ENCODE results near the gene MEIKIN.

- no peak for TF ChIP-seq GATA2 (IDR thresholded peaks at IDR 0.05; ENCODE audit: insufficient read depth, insufficient read length, low read depth, low read length)
- TF ChIP-seq MAX (IDR thresholded peaks at IDR 0.05; ENCODE audit: insufficient read depth, insufficient read length) = no peak
- no peak for TF ChIP-seq CTCF (IDR thresholded peaks at IDR 0.05; ENCODE audit: extremely low read depth in 1 of 2, insufficient read depth in 1 of 2, low read depth in 1 of 2, low read length in 2 of 2)
- no peak for TF ChIP-seq EZH2 (IDR thresholded peaks at IDR 0.05; ENCODE audit: borderline replicate concordance, low read depth, low read length, severe bottlenecking)
- TF ChIP-seq MYC (IDR thresholded peaks at IDR 0.05; ENCODE audit: low read depth, low read length) = no peak
- TF ChIP-seq POLR2AphosphoS5 (IDR thresholded peaks at IDR 0.05; ENCODE audit: insufficient read depth, low read depth, low read length) = no peak
- no peak for TF ChIP-seq FOS (IDR thresholded peaks at IDR 0.05; ENCODE audit: borderline replicate concordance, insufficient read depth, low read length)
Observed at GRCh38 chr5:131932235-131932634, 13.2 kb downstream of the MEIKIN start.

All from endothelial cell of umbilical vein (primary cell).